ENCODE measurements around the gene REPIN1.

REPIN1 gene

GRCh38 chr7:150397346-150398107 lies 28.9 kb downstream of the REPIN1 start:
- DNase-seq, result no peak

- DNase-seq, result no peak
These were observed 29.7 kb downstream of the REPIN1 start for GRCh38 chr7:150398108-150398964.

- DNase-seq, result no peak
These were observed 30.3 kb downstream of the REPIN1 start for GRCh38 chr7:150398965-150399320.

- no peak for DNase-seq
These were observed 30.9 kb downstream of the REPIN1 start for GRCh38 chr7:150399421-150400007.

GRCh38 chr7:150400008-150400787 lies 31.6 kb downstream of the REPIN1 start:
- no peak for DNase-seq

GRCh38 chr7:150400788-150401423 lies 32.3 kb downstream of the REPIN1 start:
- no peak for DNase-seq

GRCh38 chr7:150401424-150401790 lies 32.8 kb downstream of the REPIN1 start:
- DNase-seq, result no peak

GRCh38 chr7:150401861-150402631 lies 33.4 kb downstream of the REPIN1 start:
- DNase-seq, result no peak

GRCh38 chr7:150402671-150403321 lies 34.2 kb downstream of the REPIN1 start:
- DNase-seq, result no peak

- DNase-seq, result no peak
These were observed 35.0 kb downstream of the REPIN1 start for GRCh38 chr7:150403376-150404171.

- no peak for DNase-seq
These were observed 35.7 kb downstream of the REPIN1 start for GRCh38 chr7:150404172-150404804.

GRCh38 chr7:150404805-150405583 lies 36.4 kb downstream of the REPIN1 start:
- peak; percentile 92 for DNase-seq

- DNase-seq, result no peak
These were observed 37.1 kb downstream of the REPIN1 start for GRCh38 chr7:150405584-150406311.

GRCh38 chr7:150406312-150406566 lies 37.6 kb downstream of the REPIN1 start:
- DNase-seq, result no peak

GRCh38 chr7:150406567-150407421 lies 38.2 kb downstream of the REPIN1 start:
- no peak for DNase-seq

- DNase-seq, result no peak
These were observed 39.2 kb downstream of the REPIN1 start for GRCh38 chr7:150407588-150408392.

Data from femur (tissue), 1 donor.